NT2/D1 (cell line): Measurements from ENCODE around the gene NCAPG2.
"Not testable (repeated sequence)": the region's sequence is repeated elsewhere in the genome, so short reads cannot be mapped to it uniquely, and the experiment has no call there.

ENCODE experiments used
- YY1 ChIP-seq: IDR thresholded peaks from 2 replicates; pipeline ENCODE4 v1.6.1; 2011; ENCODE audit not compliant: insufficient read length, insufficient read depth
- ZNF274 ChIP-seq: IDR thresholded peaks from 2 replicates; pipeline ENCODE4 v1.6.1; 2011; ENCODE audit warnings: mild to moderate bottlenecking, low read depth, low read length

DNA sequence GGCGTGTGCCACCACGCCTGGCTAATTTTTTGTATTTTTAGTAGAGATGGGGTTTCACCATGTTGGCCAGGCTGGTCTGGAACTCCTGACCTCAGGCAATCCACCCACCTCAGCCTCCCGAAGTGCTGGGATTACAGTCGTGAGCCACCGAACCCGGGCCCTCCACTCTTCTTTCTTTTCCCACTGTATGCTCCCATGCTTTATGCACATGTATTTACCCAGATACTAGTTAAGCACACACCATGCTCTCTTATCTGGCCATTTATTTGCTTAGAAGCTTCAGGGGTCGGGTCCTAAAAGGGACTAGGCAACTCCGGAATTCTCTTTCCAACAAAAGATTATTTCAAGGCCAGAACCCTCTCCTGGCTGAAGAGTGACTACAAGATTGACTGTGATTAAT, 78.3 kb downstream of the NCAPG2 start:
- TF ChIP-seq YY1, ZNF274: not testable (repeated sequence)
